Measurements from ENCODE around the gene GABRD. TPM values are rescaled to one million over a fixed set of nuclear protein-coding genes. Genes with fewer than 3 reads are reported as not detected.

The GABRD gene
- total and polyA plus RNA-seq, 2 of the 13 experiments (the other 11 are each of a cell fraction or from before 2014, with no cell fraction given): not detected

DNA sequence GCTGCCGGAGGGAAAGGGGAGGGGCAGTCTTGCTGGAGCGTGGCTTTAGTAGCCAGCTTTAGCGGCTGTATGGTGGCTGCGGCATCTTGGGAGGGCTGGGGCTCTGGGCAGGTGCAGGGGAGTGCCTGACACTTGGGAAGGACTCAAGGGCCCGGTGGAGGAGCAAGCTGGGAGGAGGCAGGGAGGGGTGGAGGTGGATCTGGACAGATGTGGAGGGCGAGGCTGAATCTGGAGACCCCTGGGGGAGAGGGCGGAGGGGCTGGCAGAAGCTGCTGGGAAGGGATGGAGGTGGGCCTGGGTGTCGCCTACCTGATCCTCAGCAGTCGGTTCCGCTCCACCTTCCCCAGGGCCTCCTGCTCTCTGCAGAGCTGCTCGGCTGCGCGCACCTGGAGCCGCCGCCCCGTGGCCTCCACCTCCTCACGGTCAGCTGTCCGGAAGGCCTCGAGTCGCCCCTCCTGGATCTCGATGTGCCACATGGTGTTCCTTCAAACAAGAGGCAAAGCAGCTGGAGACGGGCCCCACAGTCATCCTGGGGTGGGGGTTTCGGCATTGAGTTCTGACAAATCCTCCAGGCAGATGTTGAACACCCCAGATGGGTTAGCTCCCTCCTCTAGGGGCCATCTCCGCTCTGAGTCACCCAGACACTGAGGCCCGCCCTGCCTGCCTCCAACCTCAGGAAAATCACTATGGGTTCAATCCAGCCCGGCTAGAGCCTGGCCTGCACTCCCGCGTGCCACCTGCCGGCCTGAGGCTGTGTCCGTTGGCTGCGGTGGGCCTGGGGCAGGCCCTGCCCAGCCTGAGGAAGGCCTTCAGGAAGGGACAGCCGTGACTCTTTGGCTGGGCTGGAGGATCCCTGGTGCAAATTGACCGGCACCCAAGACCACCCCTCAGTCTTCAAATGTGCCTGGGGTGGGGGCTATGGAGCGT lies 45.2 kb upstream of the GABRD start (continued):
- TF ChIP-seq, protein P1, sequence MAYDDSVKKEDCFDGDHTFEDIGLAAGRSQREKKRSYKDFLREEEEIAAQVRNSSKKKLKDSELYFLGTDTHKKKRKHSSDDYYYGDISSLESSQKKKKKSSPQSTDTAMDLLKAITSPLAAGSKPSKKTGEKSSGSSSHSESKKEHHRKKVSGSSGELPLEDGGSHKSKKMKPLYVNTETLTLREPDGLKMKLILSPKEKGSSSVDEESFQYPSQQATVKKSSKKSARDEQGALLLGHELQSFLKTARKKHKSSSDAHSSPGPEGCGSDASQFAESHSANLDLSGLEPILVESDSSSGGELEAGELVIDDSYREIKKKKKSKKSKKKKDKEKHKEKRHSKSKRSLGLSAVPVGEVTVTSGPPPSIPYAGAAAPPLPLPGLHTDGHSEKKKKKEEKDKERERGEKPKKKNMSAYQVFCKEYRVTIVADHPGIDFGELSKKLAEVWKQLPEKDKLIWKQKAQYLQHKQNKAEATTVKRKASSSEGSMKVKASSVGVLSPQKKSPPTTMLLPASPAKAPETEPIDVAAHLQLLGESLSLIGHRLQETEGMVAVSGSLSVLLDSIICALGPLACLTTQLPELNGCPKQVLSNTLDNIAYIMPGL (CRISPR knock-in tag; IDR thresholded peaks at IDR 0.05; ENCODE audit: borderline replicate concordance in 1 of 2, low read depth in 1 of 2): 0 out of 4 replicates have a peak, but pooled peaks of 1 of the 2 experiments have one; percentile 37
- TF ChIP-seq ETV5 (CRISPR knock-in tag; IDR thresholded peaks at IDR 0.05; ENCODE audit: borderline replicate concordance): no peak
- TF ChIP-seq SPEN (CRISPR knock-in tag; IDR thresholded peaks at IDR 0.05; ENCODE audit: low read depth): peak; percentile 33; the same call in 1 of the 2 replicates
- TF ChIP-seq ZBTB4 (CRISPR knock-in tag; IDR thresholded peaks at IDR 0.05; ENCODE audit: borderline replicate concordance): no peak
- no peak for TF ChIP-seq ZNF607 (CRISPR knock-in tag; IDR thresholded peaks at IDR 0.05; ENCODE audit: borderline replicate concordance)
- 0 out of 2 replicates have a peak, but pooled peaks have one; percentile 39 for TF ChIP-seq ZBTB38 (CRISPR knock-in tag; IDR thresholded peaks at IDR 0.05)
- peak; percentile 65 for TF ChIP-seq RAD21 (CRISPR knock-in tag; IDR thresholded peaks at IDR 0.05)
- no peak for TF ChIP-seq ZNF263 (CRISPR knock-in tag; IDR thresholded peaks at IDR 0.05)
- TF ChIP-seq HNRNPL (IDR thresholded peaks at IDR 0.05; ENCODE audit: low read depth, low read length): peak; percentile 56; the same call in 1 of the 2 replicates
- TF ChIP-seq STAG1 (CRISPR knock-in tag; IDR thresholded peaks at IDR 0.05): peak; percentile 59
- peak; percentile 72 for TF ChIP-seq ZFX (CRISPR knock-in tag; IDR thresholded peaks at IDR 0.05; ENCODE audit: low read depth)
- TF ChIP-seq, protein P2, sequence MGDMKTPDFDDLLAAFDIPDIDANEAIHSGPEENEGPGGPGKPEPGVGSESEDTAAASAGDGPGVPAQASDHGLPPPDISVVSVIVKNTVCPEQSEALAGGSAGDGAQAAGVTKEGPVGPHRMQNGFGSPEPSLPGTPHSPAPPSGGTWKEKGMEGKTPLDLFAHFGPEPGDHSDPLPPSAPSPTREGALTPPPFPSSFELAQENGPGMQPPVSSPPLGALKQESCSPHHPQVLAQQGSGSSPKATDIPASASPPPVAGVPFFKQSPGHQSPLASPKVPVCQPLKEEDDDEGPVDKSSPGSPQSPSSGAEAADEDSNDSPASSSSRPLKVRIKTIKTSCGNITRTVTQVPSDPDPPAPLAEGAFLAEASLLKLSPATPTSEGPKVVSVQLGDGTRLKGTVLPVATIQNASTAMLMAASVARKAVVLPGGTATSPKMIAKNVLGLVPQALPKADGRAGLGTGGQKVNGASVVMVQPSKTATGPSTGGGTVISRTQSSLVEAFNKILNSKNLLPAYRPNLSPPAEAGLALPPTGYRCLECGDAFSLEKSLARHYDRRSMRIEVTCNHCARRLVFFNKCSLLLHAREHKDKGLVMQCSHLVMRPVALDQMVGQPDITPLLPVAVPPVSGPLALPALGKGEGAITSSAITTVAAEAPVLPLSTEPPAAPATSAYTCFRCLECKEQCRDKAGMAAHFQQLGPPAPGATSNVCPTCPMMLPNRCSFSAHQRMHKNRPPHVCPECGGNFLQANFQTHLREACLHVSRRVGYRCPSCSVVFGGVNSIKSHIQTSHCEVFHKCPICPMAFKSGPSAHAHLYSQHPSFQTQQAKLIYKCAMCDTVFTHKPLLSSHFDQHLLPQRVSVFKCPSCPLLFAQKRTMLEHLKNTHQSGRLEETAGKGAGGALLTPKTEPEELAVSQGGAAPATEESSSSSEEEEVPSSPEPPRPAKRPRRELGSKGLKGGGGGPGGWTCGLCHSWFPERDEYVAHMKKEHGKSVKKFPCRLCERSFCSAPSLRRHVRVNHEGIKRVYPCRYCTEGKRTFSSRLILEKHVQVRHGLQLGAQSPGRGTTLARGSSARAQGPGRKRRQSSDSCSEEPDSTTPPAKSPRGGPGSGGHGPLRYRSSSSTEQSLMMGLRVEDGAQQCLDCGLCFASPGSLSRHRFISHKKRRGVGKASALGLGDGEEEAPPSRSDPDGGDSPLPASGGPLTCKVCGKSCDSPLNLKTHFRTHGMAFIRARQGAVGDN (CRISPR knock-in tag; IDR thresholded peaks at IDR 0.05): peak; percentile 63

All from HepG2 (cell line).